ENCODE data around the gene SETD6. TPM values are rescaled to one million over a fixed set of nuclear protein-coding genes. Genes with fewer than 3 reads are reported as not detected.

Gene SETD6
- total RNA-seq, 1 experiment from 2014 or later, result 19.5 TPM

- DNase-seq (ENCODE audit: unreplicated experiment), result no peak
- H3K27me3 Mint-ChIP-seq (ENCODE audit: insufficient read depth, unreplicated experiment), result no peaks in the 10 kb centered on the region
- ChIA-PET POLR2A (no interaction called here), CTCF (interaction anchor here (1.2 to 1.4 kb wide), 2 partner anchors 11 to 164 kb away, joined by 3 to 4 read pairs; no protein-coding TSS in a partner anchor)
- peaks cover 5% of the 10 kb centered on the region for H3K36me3 Mint-ChIP-seq (ENCODE audit: insufficient read depth, unreplicated experiment)
- no peak overlapping the region for H3K27ac Mint-ChIP-seq (ENCODE audit: low read depth, unreplicated experiment)
- no peaks in the 10 kb centered on the region for H3K4me1 Mint-ChIP-seq (ENCODE audit: insufficient read depth, unreplicated experiment)
- intact Hi-C loops (cut with micrococcal nuclease), result loop anchor here (5.0 kb wide), 1 partner anchor 164 kb away; no protein-coding TSS in a partner anchor
- no peaks in the 10 kb centered on the region for H3K9me3 Mint-ChIP-seq (ENCODE audit: unreplicated experiment)
- no peak for TF ChIP-seq CTCF (IDR thresholded peaks at IDR 0.05; ENCODE audit: unreplicated experiment)
- no peak overlapping the region for H3K4me3 Mint-ChIP-seq (ENCODE audit: unreplicated experiment)
- BruUV-seq (replicated peaks), result no TSS peak
These were observed 16.8 kb upstream of the SETD6 start for GRCh38 chr16:58498341-58499091.

- Mint-ChIP-seq H3K27me3 (ENCODE audit: insufficient read depth, unreplicated experiment) (no peaks in the 10 kb centered on the region), H3K4me3 (ENCODE audit: unreplicated experiment) (no peak overlapping the region), H3K36me3 (ENCODE audit: insufficient read depth, unreplicated experiment) (peaks cover 5% of the 10 kb centered on the region), H3K4me1 (ENCODE audit: insufficient read depth, unreplicated experiment) (no peaks in the 10 kb centered on the region), H3K27ac (ENCODE audit: low read depth, unreplicated experiment) (no peak overlapping the region), H3K9me3 (ENCODE audit: unreplicated experiment) (no peaks in the 10 kb centered on the region)
- DNase-seq (ENCODE audit: unreplicated experiment), result no peak
- no TSS peak for BruUV-seq (replicated peaks)
- ChIA-PET POLR2A (no interaction called here), CTCF (interaction anchor here (0.7 to 1.2 kb wide), 3 partner anchors 11 to 165 kb away, joined by 3 to 6 read pairs (median 3); no protein-coding TSS in a partner anchor)
- intact Hi-C loops (cut with micrococcal nuclease), result loop anchor here (5.0 kb wide), 1 partner anchor 163 kb away; no protein-coding TSS in a partner anchor
- no peak for TF ChIP-seq CTCF (IDR thresholded peaks at IDR 0.05; ENCODE audit: unreplicated experiment)
These were observed 16.2 kb upstream of the SETD6 start for GRCh38 chr16:58499092-58499511.

DNA sequence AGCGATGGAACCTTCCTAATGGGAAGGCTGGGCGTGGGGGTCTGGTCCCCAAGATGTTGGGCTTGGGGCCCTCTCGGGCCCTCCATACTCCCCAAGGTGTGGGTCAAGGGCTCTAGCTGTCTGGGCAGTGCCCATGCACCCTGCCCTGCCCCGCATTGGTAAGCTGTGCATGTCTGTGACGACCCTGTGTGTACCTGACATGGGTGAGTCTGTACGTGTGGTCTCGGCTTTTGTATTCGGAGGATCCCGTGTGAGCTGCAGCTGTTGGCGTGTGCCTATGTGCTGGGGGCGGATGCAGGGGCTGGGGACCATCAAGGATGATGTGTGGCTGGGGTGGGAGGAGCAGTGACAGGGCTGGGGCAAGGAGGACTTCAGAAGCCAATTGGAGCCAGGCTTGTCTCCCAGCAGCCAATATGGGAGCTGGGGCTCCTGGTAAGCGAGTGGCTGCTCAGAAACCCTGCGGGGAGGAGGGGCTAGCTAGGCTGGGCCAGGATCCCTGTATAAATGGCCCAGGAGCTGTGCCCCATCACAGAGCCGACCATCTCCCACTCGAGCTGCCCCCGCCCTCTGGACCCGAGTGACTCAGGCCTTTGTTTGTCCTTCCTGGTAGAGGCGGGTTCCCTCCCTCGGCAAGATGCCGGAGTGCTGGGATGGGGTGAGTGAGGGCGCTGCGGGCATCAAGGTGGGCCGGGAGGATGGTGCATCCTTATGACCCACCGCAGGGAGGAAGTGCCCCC lies 15.5 kb upstream of the SETD6 start, which contains the start of gene NDRG4:
Gene NDRG4 (plus strand): TSS at position 529 of the 737 bp plus-strand sequence. CDS start 106 bp downstream, at position 635.
- Mint-ChIP-seq H3K27ac (ENCODE audit: low read depth, unreplicated experiment) (no peak within 1 kb of the TSS), H3K4me1 (ENCODE audit: insufficient read depth, unreplicated experiment) (no peaks in the 10 kb centered on the region), H3K9me3 (ENCODE audit: unreplicated experiment) (no peaks in the 10 kb centered on the region), H3K36me3 (ENCODE audit: insufficient read depth, unreplicated experiment) (peaks cover 5% of the 10 kb centered on the region), H3K27me3 (ENCODE audit: insufficient read depth, unreplicated experiment) (no peaks in the 10 kb centered on the region), H3K4me3 (ENCODE audit: unreplicated experiment) (no peak within 1 kb of the TSS)
- ChIA-PET CTCF (interaction anchor here (0.6 to 1.0 kb wide), 4 partner anchors 11 to 301 kb away, joined by 3 to 6 read pairs (median 3); no protein-coding TSS in a partner anchor), POLR2A (no interaction called here)
- TF ChIP-seq CTCF (IDR thresholded peaks at IDR 0.05; ENCODE audit: unreplicated experiment), result no peak
- BruUV-seq (replicated peaks), result no TSS peak
- intact Hi-C loops (cut with micrococcal nuclease), result loop anchor here (5.0 kb wide), 1 partner anchor 163 kb away; no protein-coding TSS in a partner anchor
- peak; percentile 43 for DNase-seq (ENCODE audit: unreplicated experiment)

All from MCF 10A (cell line).